Testis (tissue), 3 donors: Measurements from ENCODE around the gene ITGA5. TPM values are rescaled to one million over a fixed set of nuclear protein-coding genes. Genes with fewer than 3 reads are reported as not detected.

Experiments
- DNase-seq: peaks from one replicate; pipeline ENCODE4 v3.0.0-alpha.2; 2019
- H3K27ac ChIP-seq, 2 donors: fragments of 200-600 bp; sonication (generic); one replicate each; pipeline ENCODE4 v1.5.1; 2019
- H3K27me3 ChIP-seq: fragments of 200-600 bp; sonication (generic); one replicate; pipeline ENCODE4 v1.5.1; 2019
- H3K36me3 ChIP-seq: fragments of 200-600 bp; sonication (generic); one replicate; pipeline ENCODE4 v1.5.1; 2017; ENCODE audit warnings: low read depth; ENCODE audit errors: missing control alignments
- H3K4me1 ChIP-seq: fragments of 200-600 bp; sonication (generic); one replicate; pipeline ENCODE4 v1.5.1; 2019
- H3K4me3 ChIP-seq, 2 donors: fragments of 200-600 bp; sonication (generic); one replicate each; pipeline ENCODE4 v1.5.1; 2017 to 2019
- H3K9me3 ChIP-seq: fragments of 200-600 bp; sonication (generic); one replicate; pipeline ENCODE4 v1.5.1; 2017
- CTCF ChIP-seq, 3 experiments: fragments of 450-650 bp in 2 of 3; fragments of 200-600 bp in 1 of 3; sonication (generic) in 1 of 3; IDR thresholded peaks; one replicate each; pipeline ENCODE4 v1.5.1; 2016 to 2019; ENCODE audit warnings: antibody characterized with exemption in 3 of 3, mild to moderate bottlenecking in 2 of 3, moderate library complexity in 1 of 3
- POLR2A ChIP-seq: fragments of 450-650 bp; IDR thresholded peaks from one replicate; pipeline ENCODE4 v1.6.1; 2017; ENCODE audit warnings: antibody characterized with exemption, mild to moderate bottlenecking, moderate library complexity
- WGBS, 2 donors: methylation state at CpG; one replicate each; pipeline ENCODE4 v1.1.5; 2018; 5-methylcytosine and 5-hydroxymethylcytosine counted together
- intact Hi-C: fragments of 100-400 bp; cut with DNase I; formaldehyde crosslinking; loops from one replicate; pipeline ENCODE4 v1.15.1; 2023; ENCODE audit warnings: low total_unique reads
- polyA plus RNA-seq: library from polyadenylated mRNA; stranded (reverse); fragments of 350-450 nt; fragmentation: Illumina TruSeq; extraction: RNeasy Lipid Tissue Mini Kit (QIAGEN cat#74804); gene quantifications from one replicate; pipeline ENCODE4 v1.2.3, GENCODE V29; 2014; ENCODE audit warnings: low read depth, low replicate concordance; ENCODE audit not compliant: insufficient read depth
- total RNA-seq, 2 donors: library from RNA; depleted of rRNA; stranded (reverse); fragments of >200 nt; gene quantifications; one replicate each; pipeline ENCODE4 v1.2.3, GENCODE V29; 2016

The ITGA5 gene
- total and polyA plus RNA-seq, 3 donors from 2014 or later: 9.0 to 16.3 (median 10.7) TPM

- Histone ChIP-seq H3K9me3 (no peaks in the 10 kb centered on the region), H3K4me3 (no peak overlapping the region), H3K27me3 (no peaks in the 10 kb centered on the region), H3K27ac (no peak overlapping the region), H3K4me1 (peaks cover 12% of the 10 kb centered on the region), H3K36me3 (no peaks in the 10 kb centered on the region)
- no peak for DNase-seq
- intact Hi-C loops: no loop called here
- WGBS, 2 donors: 74 to 89% methylated on average over 5 of the region's 5 CpGs
- TF ChIP-seq POLR2A (no peak), CTCF (IDR thresholded peaks at IDR 0.05) (no peak)
Measured at GRCh38 chr12:54389607-54390175, 29.4 kb downstream of the ITGA5 start.

- no peak for TF ChIP-seq POLR2A
- no peak for TF ChIP-seq CTCF (IDR thresholded peaks at IDR 0.05)
- H3K27ac ChIP-seq: no peak overlapping the region
- intact Hi-C loops: no loop called here
- DNase-seq: no peak
- H3K36me3 ChIP-seq: no peaks in the 10 kb centered on the region
- no peaks in the 10 kb centered on the region for H3K27me3 ChIP-seq
- H3K4me1 ChIP-seq: peaks cover 12% of the 10 kb centered on the region
- H3K9me3 ChIP-seq: no peaks in the 10 kb centered on the region
- H3K4me3 ChIP-seq: no peak overlapping the region
- WGBS, 2 donors: 92% methylated on average over 3 of the region's 3 CpGs; no CpG with 5 or more reads in 1 of the 2 donors
Measured at GRCh38 chr12:54389134-54389508, 29.9 kb downstream of the ITGA5 start.

GRCh38 chr12:54388237-54389133 lies 30.6 kb downstream of the ITGA5 start:
- WGBS, 2 donors: 73 to 83% methylated on average over 4 of the region's 4 CpGs
- TF ChIP-seq CTCF (IDR thresholded peaks at IDR 0.05): no peak
- no peak for TF ChIP-seq POLR2A
- Histone ChIP-seq H3K36me3 (no peaks in the 10 kb centered on the region), H3K4me1 (peaks cover 12% of the 10 kb centered on the region), H3K27ac (no peak overlapping the region), H3K9me3 (no peaks in the 10 kb centered on the region), H3K4me3 (no peak overlapping the region), H3K27me3 (no peaks in the 10 kb centered on the region)
- no peak for DNase-seq
- intact Hi-C loops: no loop called here

- DNase-seq: no peak
- peaks cover 12% of the 10 kb centered on the region for H3K4me1 ChIP-seq
- 88 to 90% methylated on average over 3 of the region's 3 CpGs for WGBS, 2 donors
- H3K36me3 ChIP-seq: no peaks in the 10 kb centered on the region
- no peak for TF ChIP-seq CTCF (IDR thresholded peaks at IDR 0.05)
- TF ChIP-seq POLR2A: no peak
- no peaks in the 10 kb centered on the region for H3K27me3 ChIP-seq
- H3K4me3 ChIP-seq: no peak overlapping the region
- H3K27ac ChIP-seq: no peak overlapping the region
- intact Hi-C loops: no loop called here
- H3K9me3 ChIP-seq: no peaks in the 10 kb centered on the region
Measured at GRCh38 chr12:54387114-54387467, 32.0 kb downstream of the ITGA5 start.
